H9 (cell line): ENCODE measurements around the gene PTK6. TPM values are rescaled to one million over a fixed set of nuclear protein-coding genes. Genes with fewer than 3 reads are reported as not detected.

ENCODE experiments used
- DNase-seq: peaks from one replicate; pipeline ENCODE4 v3.0.0-alpha.2; 2017
- H2AFZ ChIP-seq: one replicate; pipeline ENCODE4 v1.6.1; 2013; ENCODE audit warnings: mild to moderate bottlenecking, low read length, control low read depth, moderate library complexity
- H2AK5ac ChIP-seq: 2 replicates; pipeline ENCODE4 v1.6.1; 2013; ENCODE audit warnings: low read length, control low read depth, mixed read lengths; ENCODE audit not compliant: insufficient read length
- H2BK120ac ChIP-seq: one replicate; pipeline ENCODE4 v1.6.1; 2013; ENCODE audit warnings: low read depth, mild to moderate bottlenecking, low read length, control low read depth, inconsistent platforms; ENCODE audit not compliant: poor library complexity, severe bottlenecking
- H2BK12ac ChIP-seq: 2 replicates; pipeline ENCODE4 v1.6.1; 2013; ENCODE audit warnings: low read length, control low read depth, mixed read lengths, low read depth; ENCODE audit not compliant: insufficient read length
- H2BK15ac ChIP-seq: 2 replicates; pipeline ENCODE4 v1.6.1; 2013; ENCODE audit warnings: low read depth, low read length, control low read depth
- H2BK20ac ChIP-seq: one replicate; pipeline ENCODE4 v1.6.1; 2013; ENCODE audit warnings: low read depth, mild to moderate bottlenecking, low read length, control low read depth, inconsistent platforms; ENCODE audit not compliant: poor library complexity, severe bottlenecking
- H2BK5ac ChIP-seq: 2 replicates; pipeline ENCODE4 v1.6.1; 2013; ENCODE audit warnings: low read length, control low read depth, mixed read lengths; ENCODE audit not compliant: insufficient read length
- H3K14ac ChIP-seq: 2 replicates; pipeline ENCODE4 v1.6.1; 2013; ENCODE audit warnings: low read length, control low read depth; ENCODE audit not compliant: insufficient read depth
- H3K18ac ChIP-seq: 2 replicates; pipeline ENCODE4 v1.6.1; 2013; ENCODE audit warnings: low read depth, mild to moderate bottlenecking, mixed read lengths, low read length, control low read depth; ENCODE audit not compliant: insufficient read length
- H3K23ac ChIP-seq: 2 replicates; pipeline ENCODE4 v1.6.1; 2013; ENCODE audit warnings: low read length, control low read depth, mixed read lengths, low read depth; ENCODE audit not compliant: insufficient read length
- H3K23me2 ChIP-seq: 2 replicates; pipeline ENCODE4 v1.6.1; 2013; ENCODE audit warnings: low read depth, mild to moderate bottlenecking, mixed read lengths, low read length, control low read depth; ENCODE audit not compliant: insufficient read length, poor library complexity, severe bottlenecking
- H3K27ac ChIP-seq: 2 replicates; pipeline ENCODE4 v1.5.1; 2013; ENCODE audit warnings: low read length, control low read depth, mixed read lengths, low read depth; ENCODE audit not compliant: insufficient read length
- H3K27me3 ChIP-seq: 2 replicates; pipeline ENCODE4 v1.6.1; 2013; ENCODE audit warnings: low read length, control low read depth, inconsistent platforms; ENCODE audit not compliant: insufficient read depth
- H3K4ac ChIP-seq: 2 replicates; pipeline ENCODE4 v1.6.1; 2013; ENCODE audit warnings: low read depth, mild to moderate bottlenecking, control low read depth, inconsistent platforms, low read length, moderate library complexity
- H3K4me1 ChIP-seq: 2 replicates; pipeline ENCODE4 v1.6.1; 2013; ENCODE audit warnings: low read length, control low read depth, inconsistent platforms; ENCODE audit not compliant: insufficient read depth
- H3K4me2 ChIP-seq: 2 replicates; pipeline ENCODE4 v1.6.1; 2013; ENCODE audit warnings: low read length, control low read depth, mixed read lengths; ENCODE audit not compliant: insufficient read length, insufficient read depth
- H3K56ac ChIP-seq: 2 replicates; pipeline ENCODE4 v1.6.1; 2013; ENCODE audit warnings: low read depth, mild to moderate bottlenecking, mixed read lengths, low read length, control low read depth; ENCODE audit not compliant: insufficient read length
- H3K79me1 ChIP-seq: 2 replicates; pipeline ENCODE4 v1.6.1; 2013; ENCODE audit warnings: low read depth, mild to moderate bottlenecking, moderate library complexity, low read length, control low read depth, inconsistent platforms; ENCODE audit not compliant: insufficient read depth, poor library complexity, severe bottlenecking
- H3K79me2 ChIP-seq: 2 replicates; pipeline ENCODE4 v1.6.1; 2013; ENCODE audit warnings: low read length, control low read depth, inconsistent platforms; ENCODE audit not compliant: insufficient read depth
- H3K9ac ChIP-seq: 2 replicates; pipeline ENCODE4 v1.6.1; 2013; ENCODE audit warnings: low read length, control low read depth, mixed read lengths; ENCODE audit not compliant: insufficient read length; ENCODE audit errors: extremely low read depth
- H3K9me3 ChIP-seq: one replicate; pipeline ENCODE4 v1.6.1; 2013; ENCODE audit warnings: low read depth, low read length, inconsistent platforms; ENCODE audit not compliant: control insufficient read depth
- H3T11ph ChIP-seq: one replicate; pipeline ENCODE4 v1.6.1; 2013; ENCODE audit warnings: mild to moderate bottlenecking, low read length, control low read depth, inconsistent platforms
- H4K20me1 ChIP-seq: one replicate; pipeline ENCODE4 v1.6.1; 2013; ENCODE audit not compliant: control insufficient read depth, insufficient read length, insufficient read depth
- H4K5ac ChIP-seq: 2 replicates; pipeline ENCODE4 v1.6.1; 2013; ENCODE audit warnings: low read depth, mild to moderate bottlenecking, mixed read lengths, low read length, control low read depth; ENCODE audit not compliant: insufficient read length
- H4K8ac ChIP-seq: replicated peaks from 2 replicates; pipeline ENCODE4 v1.6.1; 2013; ENCODE audit warnings: low read length, control low read depth, mixed read lengths, low read depth; ENCODE audit not compliant: insufficient read length
- H4K91ac ChIP-seq: 2 replicates; pipeline ENCODE4 v1.6.1; 2013; ENCODE audit warnings: low read depth, mild to moderate bottlenecking, moderate library complexity, mixed read lengths, low read length, control low read depth; ENCODE audit not compliant: insufficient read length
- H3K27ac Mint-ChIP-seq, 3 experiments: 2 replicates in 2 of 3; 3 replicates in 1 of 3; pipeline ENCODE4 v1.8.0; 2020 to 2021; ENCODE audit warnings: mixed read lengths in 3 of 3, mild to moderate bottlenecking in 1 of 3, moderate library complexity in 1 of 3
- H3K27me3 Mint-ChIP-seq: 2 replicates; pipeline ENCODE4 v1.8.0; 2021; ENCODE audit warnings: low read depth, mild to moderate bottlenecking, moderate library complexity, mixed read lengths
- H3K36me3 Mint-ChIP-seq, 3 experiments: 2 replicates in 2 of 3; 3 replicates in 1 of 3; pipeline ENCODE4 v1.8.0; 2020 to 2021; ENCODE audit warnings: low read depth in 3 of 3, mixed read lengths in 3 of 3; ENCODE audit not compliant: insufficient read depth in 1 of 3
- H3K4me1 Mint-ChIP-seq, 2 experiments: 2 replicates each; pipeline ENCODE4 v1.8.0; 2020; ENCODE audit warnings: mixed read lengths in 2 of 2
- H3K4me3 Mint-ChIP-seq, 2 experiments: 2 replicates in 1 of 2; 3 replicates in 1 of 2; pipeline ENCODE4 v1.8.0; 2020 to 2021; ENCODE audit warnings: mild to moderate bottlenecking in 2 of 2, mixed read lengths in 2 of 2, moderate library complexity in 1 of 2
- H3K9me3 Mint-ChIP-seq, 2 experiments: 2 replicates in 1 of 2; 3 replicates in 1 of 2; pipeline ENCODE4 v1.8.0; 2020; ENCODE audit warnings: mild to moderate bottlenecking in 2 of 2, mixed read lengths in 2 of 2, moderate library complexity in 1 of 2
- WGBS: extraction: QIAGEN DNeasy Blood & Tissue Kit; methylation state at CpG from one replicate; pipeline ENCODE4 v1.1.7; 2013; ENCODE audit warnings: missing lambda C conversion rate, low lambda C conversion rate, mixed read lengths; ENCODE audit not compliant: insufficient read length; ENCODE audit errors: extremely low coverage; 5-methylcytosine and 5-hydroxymethylcytosine counted together
- total RNA-seq: library from RNA; stranded (reverse); gene quantifications from 2 replicates; pipeline ENCODE4 v1.2.1, GENCODE V29; 2021
- TF ChIP-seq, protein P1 (sequence below): fragments of 200-600 bp; sonication (generic); conservative IDR thresholded peaks from 3 replicates; pipeline ENCODE4 v1.8.0; 2021; ENCODE audit warnings: antibody characterized with exemption, mild to moderate bottlenecking

Gene PTK6
- total RNA-seq, 1 experiment from 2014 or later = 0.46 TPM

- DNase-seq = no peak
- H3K79me1 ChIP-seq = no peaks in the 10 kb centered on the region
- WGBS = no CpG with 5 or more reads among the region's 27 CpGs
- Mint-ChIP-seq H3K4me1 (no peaks in the 10 kb centered on the region; a peak in 1 of 4 replicates), H3K4me3 (no peak overlapping the region), H3K27ac (peak overlapping the region in 1 of 3 experiments; percentile 56; a peak in 1 of 7 replicates), H3K9me3 (no peaks in the 10 kb centered on the region), H3K27me3 (peaks cover 3% of the 10 kb centered on the region), H3K36me3 (peaks cover 1 to 2% (median 1%) of the 10 kb centered on the region in 3 experiments; a peak in 5 of 7 replicates)
- no peak overlapping the region for H2BK120ac ChIP-seq
- no peak overlapping the region for H2BK15ac ChIP-seq
- no peak overlapping the region for H4K91ac ChIP-seq
- no peak overlapping the region; the same call in 1 of the 2 replicates for H3K14ac ChIP-seq
- no peak overlapping the region for H3K27ac ChIP-seq
- H3K27me3 ChIP-seq = no peaks in the 10 kb centered on the region
- no peaks in the 10 kb centered on the region for H3K79me2 ChIP-seq
- H2BK12ac ChIP-seq = no peak overlapping the region
- H3K56ac ChIP-seq = no peak overlapping the region
- TF ChIP-seq, protein P1, sequence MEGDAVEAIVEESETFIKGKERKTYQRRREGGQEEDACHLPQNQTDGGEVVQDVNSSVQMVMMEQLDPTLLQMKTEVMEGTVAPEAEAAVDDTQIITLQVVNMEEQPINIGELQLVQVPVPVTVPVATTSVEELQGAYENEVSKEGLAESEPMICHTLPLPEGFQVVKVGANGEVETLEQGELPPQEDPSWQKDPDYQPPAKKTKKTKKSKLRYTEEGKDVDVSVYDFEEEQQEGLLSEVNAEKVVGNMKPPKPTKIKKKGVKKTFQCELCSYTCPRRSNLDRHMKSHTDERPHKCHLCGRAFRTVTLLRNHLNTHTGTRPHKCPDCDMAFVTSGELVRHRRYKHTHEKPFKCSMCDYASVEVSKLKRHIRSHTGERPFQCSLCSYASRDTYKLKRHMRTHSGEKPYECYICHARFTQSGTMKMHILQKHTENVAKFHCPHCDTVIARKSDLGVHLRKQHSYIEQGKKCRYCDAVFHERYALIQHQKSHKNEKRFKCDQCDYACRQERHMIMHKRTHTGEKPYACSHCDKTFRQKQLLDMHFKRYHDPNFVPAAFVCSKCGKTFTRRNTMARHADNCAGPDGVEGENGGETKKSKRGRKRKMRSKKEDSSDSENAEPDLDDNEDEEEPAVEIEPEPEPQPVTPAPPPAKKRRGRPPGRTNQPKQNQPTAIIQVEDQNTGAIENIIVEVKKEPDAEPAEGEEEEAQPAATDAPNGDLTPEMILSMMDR = no peak
- H2AFZ ChIP-seq = no peak overlapping the region
- no peak overlapping the region for H3K23ac ChIP-seq
- no peak overlapping the region for H3K4ac ChIP-seq
- no peak overlapping the region for H4K8ac ChIP-seq
- H3K18ac ChIP-seq = no peak overlapping the region
- no peak overlapping the region for H3T11ph ChIP-seq
- no peaks in the 10 kb centered on the region for H3K9me3 ChIP-seq
- no peak overlapping the region for H2BK5ac ChIP-seq
- H2BK20ac ChIP-seq = no peak overlapping the region
- H3K23me2 ChIP-seq = no peaks in the 10 kb centered on the region
- H4K5ac ChIP-seq = no peak overlapping the region
- H3K9ac ChIP-seq = no peak overlapping the region
- no peak overlapping the region for H2AK5ac ChIP-seq
- H4K20me1 ChIP-seq = peaks cover 5% of the 10 kb centered on the region
- H3K4me1 ChIP-seq = no peaks in the 10 kb centered on the region
- H3K4me2 ChIP-seq = no peak overlapping the region
These were observed 7.9 kb downstream of the PTK6 start for GRCh38 chr20:63529180-63529860.
